Daoy (cell line): Measurements from ENCODE around the gene STKLD1. TPM values are rescaled to one million over a fixed set of nuclear protein-coding genes. Genes with fewer than 3 reads are reported as not detected.
"Not testable (repeated sequence)": the region's sequence is repeated elsewhere in the genome, so short reads cannot be mapped to it uniquely, and the experiment has no call there.

Source experiments
- DNase-seq: peaks from one replicate; pipeline ENCODE4 v3.0.0-alpha.2; 2015; ENCODE audit warnings: low read depth
- total RNA-seq: library from RNA; depleted of rRNA; stranded (reverse); fragments of >200 nt; shearing (Covaris generic); gene quantifications from 2 replicates; pipeline ENCODE4 v1.2.3, GENCODE V29; 2014

The STKLD1 gene
- total RNA-seq, 1 experiment from 2014 or later: 0.17 TPM

DNA sequence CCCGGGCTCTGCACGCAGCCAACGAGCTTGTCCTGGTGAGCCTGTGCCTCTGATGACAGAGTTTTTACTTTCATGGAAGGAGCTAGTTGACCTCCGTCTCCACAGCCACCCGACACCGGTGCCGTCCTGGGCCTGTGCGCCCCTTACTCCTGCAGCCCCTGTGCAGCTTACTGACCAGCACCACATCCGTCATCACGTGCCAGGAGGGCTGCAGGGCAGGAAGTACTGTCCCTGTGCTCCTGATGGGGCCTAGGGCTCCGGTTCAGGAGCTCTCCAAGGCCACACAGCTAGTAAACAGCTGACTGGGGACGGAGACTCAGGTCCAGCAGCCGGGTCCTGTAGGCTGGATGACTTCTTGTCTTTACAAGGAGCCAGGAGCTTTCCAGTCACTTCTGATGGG, 10.2 kb downstream of the STKLD1 start:
- DNase-seq: no peak

DNA sequence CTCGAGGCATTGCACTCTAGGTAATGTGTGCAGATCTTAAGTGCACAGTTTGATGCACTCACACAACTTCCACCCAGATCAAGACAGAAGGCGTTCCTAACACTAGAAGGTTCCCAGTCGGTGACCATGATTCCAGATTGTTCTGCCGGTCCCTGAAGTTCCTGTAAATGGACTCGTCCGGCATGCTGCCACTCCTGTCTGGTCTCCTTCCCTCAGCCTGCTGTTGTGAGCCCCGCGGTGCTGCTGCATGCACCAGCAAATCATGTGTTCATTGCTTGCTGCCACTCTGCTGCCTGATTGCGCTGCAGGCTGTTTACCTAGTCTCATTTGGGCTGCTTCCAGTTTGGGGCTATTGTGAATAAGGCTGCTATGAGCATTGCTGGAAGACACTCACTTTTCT, 11.5 kb downstream of the STKLD1 start:
- no peak for DNase-seq

DNA sequence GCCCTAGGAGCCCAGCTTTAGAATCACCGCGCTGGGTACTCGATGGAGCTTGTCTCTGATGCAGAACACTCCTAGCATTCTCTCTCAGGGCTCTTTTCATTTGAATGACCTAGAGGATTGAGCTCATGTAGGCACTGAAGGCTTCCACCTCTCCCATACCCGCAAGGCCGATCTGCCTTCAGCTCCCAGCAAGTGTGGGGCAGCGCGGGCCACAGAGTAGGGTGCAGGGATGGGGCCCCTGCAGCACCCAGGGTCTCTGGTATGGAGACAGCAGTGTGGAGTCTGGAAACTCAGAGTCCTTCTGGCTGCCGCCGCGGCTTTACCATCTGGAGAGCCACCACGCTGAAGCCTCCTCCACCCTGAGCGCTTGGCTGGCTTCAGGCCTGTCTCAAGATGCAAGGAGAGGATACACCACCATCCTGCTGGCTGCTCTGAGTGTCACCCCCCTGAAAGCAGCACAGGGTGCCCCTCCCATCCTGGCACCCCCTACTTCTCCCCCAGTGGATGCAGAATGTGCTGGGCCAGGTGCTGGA, 12.9 kb downstream of the STKLD1 start:
- no peak for DNase-seq

DNA sequence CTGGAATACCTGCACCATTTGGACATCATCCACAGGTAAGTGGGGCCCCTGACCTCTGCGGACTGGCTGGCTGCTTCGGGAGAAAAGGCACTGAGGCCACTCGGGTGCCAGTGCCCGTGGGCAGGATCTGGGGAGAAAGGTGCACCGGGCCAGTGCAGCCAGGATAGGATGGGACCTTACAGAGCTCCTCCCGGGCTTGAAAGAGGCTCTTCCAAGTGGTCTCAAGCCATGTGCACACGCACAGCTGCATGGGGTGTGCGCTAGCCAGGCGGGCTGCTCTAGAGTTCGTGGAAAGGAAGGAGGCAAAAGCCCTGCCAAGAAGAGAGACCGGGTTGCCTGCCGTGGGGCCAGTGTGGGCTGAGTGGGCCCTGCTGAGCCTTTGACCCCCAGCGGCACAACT, 13.4 kb downstream of the STKLD1 start:
- DNase-seq: no peak

DNA sequence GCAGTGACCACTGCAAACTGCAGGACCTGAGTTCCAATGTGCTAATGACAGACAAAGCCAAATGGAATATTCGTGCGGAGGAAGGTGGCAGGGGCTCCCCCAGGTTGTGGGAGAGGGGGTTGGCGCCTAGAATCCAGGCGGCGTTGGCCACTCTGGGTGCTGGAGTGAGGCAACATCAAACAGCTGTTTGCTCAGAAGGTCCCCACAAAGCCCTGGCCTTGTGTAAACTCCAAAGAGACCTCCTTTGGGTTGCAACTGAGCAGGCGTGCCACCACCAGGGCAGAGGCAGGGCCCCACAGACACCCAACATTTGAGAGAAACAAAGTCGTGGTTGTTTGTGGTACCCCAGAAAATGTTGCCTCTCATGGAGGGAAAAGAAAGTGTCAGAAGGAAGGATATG, 14.5 kb downstream of the STKLD1 start:
- no peak for DNase-seq

DNA sequence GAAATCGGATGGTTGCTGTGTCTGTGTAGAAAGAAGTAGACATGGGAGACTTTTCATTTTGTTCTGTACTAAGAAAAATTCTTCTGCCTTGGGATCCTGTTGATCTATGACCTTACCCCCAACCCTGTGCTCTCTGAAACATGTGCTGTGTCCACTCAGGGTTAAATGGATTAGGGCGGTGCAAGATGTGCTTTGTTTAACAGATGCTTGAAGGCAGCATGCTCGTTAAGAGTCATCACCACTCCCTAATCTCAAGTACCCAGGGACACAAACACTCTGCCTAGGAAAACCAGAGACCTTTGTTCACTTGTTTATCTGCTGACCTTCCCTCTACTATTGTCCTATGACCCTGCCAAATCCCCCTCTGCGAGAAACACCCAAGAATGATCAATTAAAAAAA, 15.3 kb downstream of the STKLD1 start:
- DNase-seq: not testable (repeated sequence)

DNA sequence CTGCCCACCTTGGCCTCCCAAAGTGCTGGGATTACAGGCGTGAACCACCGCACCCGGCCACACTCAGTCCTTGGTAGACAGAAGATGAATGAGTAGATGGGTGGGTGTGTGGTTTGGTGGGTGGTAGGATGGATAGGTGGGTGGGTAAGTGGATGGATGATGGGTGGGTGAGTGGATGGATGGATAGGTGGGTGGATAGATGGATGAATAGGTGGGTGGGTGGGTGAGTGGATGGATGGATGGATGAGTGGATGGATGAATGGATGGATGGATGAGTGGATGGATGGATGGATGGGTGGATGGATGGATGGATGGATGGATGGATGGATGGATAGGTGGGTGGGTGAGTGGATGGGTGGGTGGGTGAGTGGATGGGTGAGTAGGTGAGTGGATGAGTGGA, 16.1 kb downstream of the STKLD1 start:
- not testable (repeated sequence) for DNase-seq

DNA sequence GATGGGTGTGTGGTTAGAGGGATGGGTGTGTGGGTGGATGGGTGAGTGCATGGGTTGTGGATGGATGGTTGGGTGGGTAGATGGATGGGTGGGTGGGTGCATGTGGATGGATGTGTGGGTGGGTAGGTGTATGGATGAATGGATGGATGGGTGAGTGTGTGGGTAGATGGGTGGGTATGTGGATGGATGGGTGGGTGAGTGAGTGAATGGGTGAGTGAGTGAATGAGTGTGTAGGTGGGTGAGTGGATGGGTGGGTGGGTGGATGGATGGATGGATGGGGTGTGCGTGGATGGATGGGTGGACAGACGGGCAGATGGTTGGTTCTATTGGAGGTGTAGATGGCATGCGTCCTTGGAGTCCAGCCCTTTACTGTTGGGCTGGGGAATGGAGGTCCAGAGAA, 17.2 kb downstream of the STKLD1 start:
- no peak for DNase-seq

DNA sequence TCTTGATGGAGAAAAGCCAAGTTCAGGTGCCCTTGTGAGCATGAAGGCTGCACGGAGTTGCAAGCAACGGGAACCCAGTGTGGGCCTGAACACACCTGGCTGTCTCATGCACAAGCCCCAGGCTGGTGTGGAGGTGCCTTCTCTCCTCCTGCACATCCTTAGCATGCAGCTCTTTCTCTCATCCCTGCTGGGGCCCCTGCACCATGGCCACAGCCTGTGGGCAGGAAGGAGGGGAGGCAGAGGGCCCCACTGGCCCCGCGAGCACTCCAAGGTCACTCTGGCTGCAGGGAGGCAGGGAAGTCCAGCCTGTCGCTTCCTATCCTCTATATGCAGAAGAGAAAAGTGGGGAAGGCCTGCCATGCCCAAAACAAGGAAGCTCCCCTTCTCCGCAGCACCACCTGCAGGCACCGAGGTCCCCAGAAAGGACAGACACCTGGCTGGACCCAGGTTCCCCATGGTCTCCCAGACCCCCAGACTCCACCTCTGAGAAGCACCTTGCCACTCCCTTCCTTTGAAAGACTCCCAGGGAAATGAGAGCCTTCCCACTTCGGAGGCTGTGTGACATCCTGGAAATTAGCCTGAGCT, 18.6 kb downstream of the STKLD1 start:
- DNase-seq: no peak

DNA sequence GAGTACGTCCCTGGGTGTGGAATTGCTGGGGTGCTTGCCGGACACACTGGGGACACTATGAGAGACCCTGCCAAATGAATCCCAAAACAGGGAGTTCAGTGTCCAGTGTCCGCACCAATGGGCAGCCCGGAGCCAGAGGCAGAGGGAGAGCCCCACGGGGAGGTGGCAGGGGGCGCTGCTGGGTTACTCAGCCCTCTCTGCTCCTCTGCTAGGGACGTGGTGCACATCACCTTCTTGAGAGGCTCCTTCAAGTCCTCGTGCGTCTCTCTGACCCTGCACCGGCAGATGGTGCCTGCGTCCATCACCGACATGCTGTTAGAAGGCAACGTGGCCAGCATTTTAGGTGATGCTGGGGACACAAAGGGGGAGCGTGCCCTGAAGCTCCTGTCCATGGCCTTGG, 20.8 kb downstream of the STKLD1 start:
- peak; percentile 50 for DNase-seq

DNA sequence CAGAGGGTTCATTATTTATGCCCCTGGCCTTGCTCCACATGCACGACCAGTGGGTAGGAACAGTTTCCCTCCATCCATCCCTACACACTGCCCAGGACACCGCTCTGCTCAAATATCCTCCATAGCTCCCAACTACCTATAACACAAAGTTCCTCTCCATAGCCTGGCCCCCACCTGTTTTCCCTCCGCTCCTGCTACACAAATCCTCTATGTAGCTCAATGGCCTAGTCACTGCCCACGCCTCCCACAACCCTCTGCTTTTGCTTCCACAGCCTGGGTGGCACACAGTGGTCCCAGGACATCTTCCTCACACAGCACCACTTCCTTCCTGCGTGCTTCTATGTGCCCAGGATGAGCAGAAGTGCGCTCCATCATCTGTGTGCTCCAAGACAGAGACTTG, 21.2 kb downstream of the STKLD1 start:
- no peak for DNase-seq

DNA sequence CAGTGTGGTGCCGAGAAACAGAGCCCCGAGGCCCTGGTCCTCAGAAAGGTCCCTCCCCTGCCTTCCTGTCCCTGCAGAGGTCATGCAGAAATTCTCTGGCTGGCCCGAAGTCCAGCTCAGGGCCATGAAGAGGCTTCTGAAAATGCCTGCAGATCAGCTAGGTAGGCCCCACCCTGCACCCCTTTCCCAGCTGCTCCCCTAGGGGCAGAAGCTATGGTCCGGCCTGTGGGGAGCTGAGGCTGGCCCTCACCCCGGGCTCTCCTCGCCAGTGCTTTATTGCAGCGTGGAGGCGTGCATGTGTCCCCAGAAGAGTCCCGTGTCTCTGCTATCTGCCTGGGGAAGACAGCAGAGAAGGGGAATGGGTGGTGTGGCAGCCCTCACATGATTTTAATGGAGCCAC, 21.7 kb downstream of the STKLD1 start:
- DNase-seq: no peak

DNA sequence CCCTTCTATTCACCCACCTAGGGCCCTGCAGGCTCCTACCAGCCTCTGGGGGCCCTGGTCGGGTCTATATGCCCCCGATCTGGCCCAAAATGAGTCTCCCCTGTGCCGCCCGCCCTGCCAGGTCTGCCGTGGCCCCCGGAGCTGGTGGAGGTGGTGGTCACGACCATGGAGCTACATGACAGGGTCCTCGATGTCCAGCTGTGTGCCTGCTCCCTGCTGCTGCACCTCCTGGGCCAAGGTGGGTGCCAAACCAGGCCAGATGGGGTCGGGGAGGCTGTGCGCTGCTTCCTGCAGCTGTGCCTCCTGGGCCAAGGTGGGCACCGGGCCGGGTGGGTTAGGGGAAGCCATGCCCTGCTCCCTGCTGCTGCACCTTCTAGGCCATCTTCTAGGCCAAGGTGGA, 24.1 kb downstream of the STKLD1 start:
- no peak for DNase-seq

DNA sequence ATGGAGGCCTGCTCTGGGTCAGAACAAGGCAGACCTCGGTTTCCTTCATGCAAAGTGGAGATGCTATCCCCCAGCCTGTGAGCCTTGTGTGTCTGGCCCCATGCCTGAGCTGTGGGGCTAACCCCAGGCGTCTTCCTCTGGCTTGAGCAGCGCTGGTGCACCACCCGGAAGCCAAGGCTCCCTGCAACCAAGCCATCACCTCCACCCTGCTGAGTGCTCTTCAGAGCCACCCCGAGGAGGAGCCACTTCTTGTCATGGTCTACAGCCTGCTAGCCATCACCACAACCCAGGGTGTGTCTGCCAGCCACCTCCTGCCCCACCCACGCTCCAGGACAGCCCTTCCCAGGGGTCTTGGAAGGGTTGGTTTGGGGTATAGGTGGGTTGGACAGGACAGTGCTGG, 25.4 kb downstream of the STKLD1 start:
- DNase-seq: no peak

DNA sequence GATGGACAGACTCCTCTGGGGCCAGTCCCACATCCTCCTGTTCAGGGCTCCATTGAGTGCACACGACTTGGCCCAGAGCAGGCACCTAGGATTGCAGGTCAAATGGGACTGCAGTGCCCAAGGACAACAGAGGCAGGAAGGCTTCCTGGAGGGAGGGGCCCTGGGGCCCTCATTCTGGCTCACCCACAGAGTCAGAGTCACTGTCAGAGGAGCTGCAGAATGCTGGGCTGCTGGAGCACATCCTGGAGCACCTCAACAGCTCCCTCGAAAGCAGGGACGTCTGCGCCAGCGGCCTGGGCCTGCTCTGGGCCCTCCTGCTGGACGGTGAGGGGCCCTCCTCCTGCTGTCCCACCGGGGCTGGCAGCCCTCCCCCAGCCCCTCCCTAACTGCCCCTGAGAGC, 26.5 kb downstream of the STKLD1 start:
- no peak for DNase-seq

DNA sequence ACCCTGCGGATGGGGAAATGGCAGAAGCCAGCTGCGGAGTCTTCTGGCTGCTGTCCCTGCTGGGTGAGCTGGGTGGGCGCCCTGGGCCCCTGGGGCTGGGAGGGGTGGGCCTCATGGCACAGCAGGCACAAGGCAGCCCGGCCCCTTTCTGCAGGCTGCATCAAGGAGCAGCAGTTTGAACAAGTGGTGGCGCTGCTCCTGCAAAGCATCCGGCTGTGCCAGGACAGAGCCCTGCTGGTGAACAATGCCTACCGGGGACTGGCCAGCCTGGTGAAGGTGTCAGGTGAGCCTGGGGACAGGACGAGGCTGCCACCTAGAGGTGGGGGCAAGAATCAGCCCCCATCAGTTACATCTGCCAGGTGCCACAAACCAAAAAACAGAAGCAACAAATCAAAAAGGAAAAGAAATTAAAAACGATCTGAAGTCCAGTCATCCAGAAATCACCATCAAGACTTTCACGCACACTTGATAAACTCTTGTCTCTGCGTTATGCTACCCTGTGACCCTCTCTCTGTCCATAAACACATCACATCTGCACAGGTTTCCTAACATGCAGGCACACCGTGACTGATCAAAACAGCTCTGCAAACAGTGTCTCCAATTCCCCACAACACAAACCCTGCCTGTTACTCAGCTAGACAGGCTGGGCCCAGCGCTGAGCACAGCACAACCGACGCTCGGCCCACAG, 27.7 kb downstream of the STKLD1 start:
- peak; percentile 49 for DNase-seq

DNA sequence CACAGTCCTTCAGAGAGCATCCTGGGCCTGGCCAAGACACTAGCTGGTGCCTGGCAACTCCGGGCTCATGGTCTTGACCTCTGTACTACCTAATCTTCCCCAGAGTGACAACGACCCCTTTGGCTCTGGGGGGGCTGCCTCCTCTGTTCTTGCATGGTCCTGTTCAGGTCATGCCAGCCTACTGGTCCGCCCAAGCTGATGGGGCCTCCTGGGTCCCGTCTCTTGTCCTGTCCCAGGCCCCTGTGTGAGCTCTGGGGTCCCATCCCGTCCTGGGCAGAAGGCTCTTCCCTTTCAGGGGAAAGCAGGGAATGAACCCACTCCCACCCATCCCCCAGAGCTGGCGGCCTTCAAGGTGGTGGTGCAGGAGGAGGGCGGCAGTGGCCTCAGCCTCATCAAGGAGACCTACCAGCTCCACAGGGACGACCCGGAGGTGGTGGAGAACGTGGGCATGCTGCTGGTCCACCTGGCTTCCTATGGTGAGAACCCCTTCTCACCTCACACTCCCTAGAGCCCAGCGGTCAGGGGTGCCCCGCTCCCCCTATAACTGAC, 28.4 kb downstream of the STKLD1 start:
- no peak for DNase-seq

DNA sequence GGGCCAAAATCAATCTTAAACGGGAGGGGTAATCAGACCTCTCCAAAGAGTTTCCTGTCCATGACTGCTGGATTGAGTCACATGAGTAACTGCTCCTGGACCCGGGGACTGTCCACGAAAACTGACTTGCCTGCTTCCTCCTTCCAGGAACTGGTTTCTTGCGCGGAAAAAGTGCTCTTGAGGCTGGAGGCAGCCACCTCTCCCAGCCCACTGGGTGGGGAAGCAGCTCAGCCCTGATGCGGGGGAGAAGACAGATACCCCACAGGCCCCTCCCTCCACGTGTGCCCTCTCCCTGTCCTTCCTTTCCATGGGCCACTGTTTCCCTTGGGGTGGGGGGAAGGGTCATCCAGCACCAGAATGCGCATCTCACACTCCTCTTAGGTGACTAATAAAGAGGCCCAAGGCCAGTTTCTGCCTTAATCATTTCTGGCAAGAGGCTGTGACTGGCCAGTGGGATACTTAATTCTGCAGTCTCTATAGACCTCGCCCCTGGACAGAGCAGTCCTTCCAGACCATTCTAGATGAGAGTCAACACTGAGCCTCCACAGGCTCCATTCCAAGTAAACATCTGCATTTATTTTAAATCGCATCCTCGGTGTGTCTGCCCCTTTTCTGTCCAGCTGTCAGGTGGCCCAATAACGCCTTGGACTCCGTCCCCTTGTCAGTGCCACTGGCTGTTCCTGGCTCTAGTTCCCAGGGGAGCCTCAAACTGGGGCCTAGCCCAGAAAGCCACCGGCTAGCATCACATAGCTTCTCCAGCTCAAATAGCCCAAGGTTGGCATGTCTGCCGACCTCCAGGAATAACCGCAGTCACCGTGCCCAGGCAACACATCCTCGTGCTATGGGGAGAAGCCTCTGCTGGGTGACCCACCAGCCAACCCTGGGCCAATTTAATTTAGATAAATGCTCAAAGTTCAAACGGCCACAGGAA, 29.6 kb downstream of the STKLD1 start:
- DNase-seq: no peak

DNA sequence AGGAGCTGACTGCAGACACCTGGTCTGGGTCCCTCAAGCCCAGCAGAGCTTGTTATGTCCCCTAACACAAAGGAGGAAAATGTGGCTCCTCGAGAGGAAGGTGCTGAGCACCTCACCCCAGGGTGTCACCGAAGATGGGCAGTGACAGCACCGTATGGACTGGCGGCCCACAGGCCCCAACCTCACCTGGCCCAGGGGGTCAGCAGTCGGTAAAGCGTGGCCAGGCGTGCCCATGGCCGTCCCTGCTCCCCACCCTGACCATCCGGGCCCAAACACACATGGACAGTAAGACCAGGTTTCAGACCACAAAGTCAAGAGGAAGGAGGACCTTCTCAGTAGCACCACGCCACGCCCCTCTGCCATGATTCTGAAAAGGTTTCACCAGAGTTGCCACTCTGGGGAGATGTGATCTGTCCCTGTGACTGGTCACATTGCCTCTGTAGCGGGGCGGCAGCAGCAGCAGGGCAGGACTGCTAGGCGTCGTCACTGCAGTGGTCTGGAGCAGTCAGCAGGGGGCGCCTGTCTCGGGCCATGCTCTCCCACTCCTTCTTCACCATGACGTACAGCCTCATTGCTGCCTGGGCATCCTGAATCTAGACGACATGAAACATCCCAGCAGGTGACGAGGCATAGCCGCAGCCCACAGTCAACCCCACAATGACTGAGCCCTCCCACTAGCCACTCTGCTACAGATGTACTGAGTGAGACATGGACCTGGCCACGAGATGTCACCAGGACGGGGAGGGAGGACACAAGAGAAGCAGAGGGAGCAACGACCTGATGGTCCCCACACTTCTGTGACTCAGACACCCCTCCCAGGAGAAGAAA, 30.5 kb downstream of the STKLD1 start:
- DNase-seq: peak; percentile 86

DNA sequence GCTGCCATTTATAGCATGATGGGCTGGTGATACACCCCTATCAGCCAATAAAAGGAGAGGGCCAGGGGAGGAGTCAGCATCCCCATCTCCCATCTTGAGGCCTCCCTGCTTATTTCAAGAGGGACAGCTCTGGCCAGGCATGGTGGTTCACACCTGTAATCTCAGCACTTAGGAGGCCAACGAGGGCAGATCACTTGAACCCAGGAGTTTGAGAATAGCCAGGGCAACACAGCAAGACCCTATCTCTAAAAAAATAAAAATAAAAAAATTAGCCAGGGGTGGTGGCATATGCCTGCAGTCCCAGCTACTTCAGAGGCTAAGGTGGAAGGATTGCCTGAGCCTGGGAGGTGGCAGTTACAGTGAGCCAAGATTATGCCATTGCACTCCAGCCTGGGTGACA, 31.9 kb downstream of the STKLD1 start:
- DNase-seq: no peak

DNA sequence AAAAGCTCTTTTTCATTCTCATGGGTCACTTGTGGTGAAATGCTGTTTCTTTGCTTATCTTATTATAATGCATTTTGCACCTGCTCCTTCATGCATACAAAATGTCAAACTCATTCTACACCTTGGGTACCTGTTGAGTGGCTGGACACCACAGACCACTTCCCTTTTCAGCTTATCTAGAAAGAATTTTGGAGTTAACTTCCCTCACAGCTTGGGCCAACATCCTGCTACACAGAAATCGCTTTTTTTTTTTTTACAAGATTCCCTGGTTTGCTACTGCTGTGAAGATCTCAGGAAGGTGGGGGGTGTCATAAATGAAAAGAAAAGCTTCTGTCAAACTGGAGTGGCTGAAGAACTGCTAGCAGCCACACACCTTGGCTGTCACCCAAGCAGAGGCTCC, 39.0 kb downstream of the STKLD1 start:
- no peak for DNase-seq
